ENCODE results near the gene PHLDB2. TPM values are rescaled to one million over a fixed set of nuclear protein-coding genes. Genes with fewer than 3 reads are reported as not detected.

PHLDB2 gene
- total and polyA plus RNA-seq, 8 donors: 10.6 to 149 (median 29.0) TPM

DNA sequence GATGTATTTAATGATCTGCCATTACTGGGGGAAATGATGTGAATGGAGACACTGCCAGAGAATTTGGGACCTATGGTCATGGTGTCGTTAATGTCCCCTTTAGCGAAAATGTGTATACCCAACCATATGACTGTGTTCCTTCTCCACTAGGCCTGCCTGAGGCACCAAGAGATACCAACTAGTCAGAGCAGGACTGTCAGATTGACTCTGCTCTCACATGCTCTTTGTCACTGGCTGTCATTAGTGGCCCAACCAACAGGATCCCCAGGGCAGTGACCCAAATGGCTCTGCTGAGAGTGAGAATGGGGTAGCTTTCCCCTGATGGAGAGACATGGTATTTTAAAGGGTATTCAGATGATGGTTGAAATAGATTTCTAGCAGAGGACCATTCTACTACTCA, 142.5 kb downstream of the PHLDB2 start:
- Histone ChIP-seq H3K4me1 (peaks cover 7 to 16% (median 15%) of the 10 kb centered on the region in 4 donors), H3K36me3 (no peaks in the 10 kb centered on the region), H3K9me3 (no peaks in the 10 kb centered on the region), H3K27ac (no peak overlapping the region), H3K4me3 (no peak overlapping the region), H3K27me3 (peaks cover 0 to 26% (median 10%) of the 10 kb centered on the region in 3 donors)
- intact Hi-C loops (cut with DNase I; ENCODE audit: low total_unique reads): no loop called here
- DNase-seq: no peak
- TF ChIP-seq, protein P1, sequence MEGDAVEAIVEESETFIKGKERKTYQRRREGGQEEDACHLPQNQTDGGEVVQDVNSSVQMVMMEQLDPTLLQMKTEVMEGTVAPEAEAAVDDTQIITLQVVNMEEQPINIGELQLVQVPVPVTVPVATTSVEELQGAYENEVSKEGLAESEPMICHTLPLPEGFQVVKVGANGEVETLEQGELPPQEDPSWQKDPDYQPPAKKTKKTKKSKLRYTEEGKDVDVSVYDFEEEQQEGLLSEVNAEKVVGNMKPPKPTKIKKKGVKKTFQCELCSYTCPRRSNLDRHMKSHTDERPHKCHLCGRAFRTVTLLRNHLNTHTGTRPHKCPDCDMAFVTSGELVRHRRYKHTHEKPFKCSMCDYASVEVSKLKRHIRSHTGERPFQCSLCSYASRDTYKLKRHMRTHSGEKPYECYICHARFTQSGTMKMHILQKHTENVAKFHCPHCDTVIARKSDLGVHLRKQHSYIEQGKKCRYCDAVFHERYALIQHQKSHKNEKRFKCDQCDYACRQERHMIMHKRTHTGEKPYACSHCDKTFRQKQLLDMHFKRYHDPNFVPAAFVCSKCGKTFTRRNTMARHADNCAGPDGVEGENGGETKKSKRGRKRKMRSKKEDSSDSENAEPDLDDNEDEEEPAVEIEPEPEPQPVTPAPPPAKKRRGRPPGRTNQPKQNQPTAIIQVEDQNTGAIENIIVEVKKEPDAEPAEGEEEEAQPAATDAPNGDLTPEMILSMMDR (IDR thresholded peaks at IDR 0.05): no peak
- no peak for TF ChIP-seq POLR2A (IDR thresholded peaks at IDR 0.05)
- TF ChIP-seq EP300 (IDR thresholded peaks at IDR 0.05): no peak
- TF ChIP-seq POLR2AphosphoS5 (IDR thresholded peaks at IDR 0.05): no peak
- WGBS, 5 donors: 95 to 100% (median 97%) methylated on average over 2 of the region's 2 CpGs

DNA sequence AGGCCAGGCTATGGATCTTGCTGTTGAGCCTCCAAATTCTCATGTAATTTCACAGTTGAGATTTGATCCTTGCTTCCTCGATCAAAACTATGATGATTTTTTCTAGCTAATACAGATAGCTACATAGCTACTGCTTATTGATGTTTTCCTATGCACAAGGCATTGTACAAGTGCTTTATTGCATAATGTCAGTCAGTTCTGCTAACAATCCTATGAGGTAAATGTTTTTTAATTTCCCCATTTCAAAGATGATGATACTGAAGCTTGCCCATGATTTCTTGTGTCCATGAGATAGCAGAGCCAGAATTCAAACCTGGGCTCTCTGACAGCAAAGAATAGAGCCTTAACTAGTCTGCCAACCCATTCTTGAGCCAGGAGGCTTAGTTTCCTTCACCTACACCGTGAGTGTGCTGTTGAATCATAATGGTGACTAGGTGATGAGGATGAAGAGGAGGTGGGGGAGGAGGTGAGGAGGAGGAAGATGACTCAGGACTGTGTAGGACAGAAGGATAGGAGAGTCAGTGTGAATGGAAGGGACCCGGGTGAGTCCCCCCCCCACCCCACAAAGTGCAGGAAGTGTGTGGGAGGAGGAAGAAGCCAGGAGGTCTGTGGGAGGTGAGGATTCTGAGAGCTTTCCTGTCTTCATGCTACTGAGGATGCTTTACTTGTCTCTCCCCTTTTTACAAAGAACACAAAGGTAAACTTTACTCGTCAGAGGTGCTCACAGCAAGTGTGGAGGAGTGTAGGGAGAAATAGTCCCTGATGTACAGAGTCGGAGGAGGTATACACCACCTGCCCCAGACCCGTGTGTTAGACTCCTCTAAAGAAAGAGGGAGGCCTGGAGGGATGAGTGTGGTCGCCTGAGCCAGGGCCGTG, 143.3 kb downstream of the PHLDB2 start:
- peaks cover 7 to 17% (median 15%) of the 10 kb centered on the region in 4 donors for H3K4me1 ChIP-seq
- TF ChIP-seq POLR2A (IDR thresholded peaks at IDR 0.05): no peak
- no peak for TF ChIP-seq EP300 (IDR thresholded peaks at IDR 0.05)
- TF ChIP-seq, protein P1 (IDR thresholded peaks at IDR 0.05): no peak
- TF ChIP-seq POLR2AphosphoS5 (IDR thresholded peaks at IDR 0.05): no peak
- H3K27me3 ChIP-seq: peaks cover 0 to 26% (median 10%) of the 10 kb centered on the region in 3 donors
- H3K4me3 ChIP-seq: no peak overlapping the region
- DNase-seq: no peak
- intact Hi-C loops (cut with DNase I; ENCODE audit: low total_unique reads): no loop called here
- WGBS, 5 donors: 68 to 82% (median 77%) methylated on average over 8 of the region's 8 CpGs
- H3K27ac ChIP-seq: no peak overlapping the region
- no peaks in the 10 kb centered on the region for H3K9me3 ChIP-seq
- no peaks in the 10 kb centered on the region for H3K36me3 ChIP-seq

DNA sequence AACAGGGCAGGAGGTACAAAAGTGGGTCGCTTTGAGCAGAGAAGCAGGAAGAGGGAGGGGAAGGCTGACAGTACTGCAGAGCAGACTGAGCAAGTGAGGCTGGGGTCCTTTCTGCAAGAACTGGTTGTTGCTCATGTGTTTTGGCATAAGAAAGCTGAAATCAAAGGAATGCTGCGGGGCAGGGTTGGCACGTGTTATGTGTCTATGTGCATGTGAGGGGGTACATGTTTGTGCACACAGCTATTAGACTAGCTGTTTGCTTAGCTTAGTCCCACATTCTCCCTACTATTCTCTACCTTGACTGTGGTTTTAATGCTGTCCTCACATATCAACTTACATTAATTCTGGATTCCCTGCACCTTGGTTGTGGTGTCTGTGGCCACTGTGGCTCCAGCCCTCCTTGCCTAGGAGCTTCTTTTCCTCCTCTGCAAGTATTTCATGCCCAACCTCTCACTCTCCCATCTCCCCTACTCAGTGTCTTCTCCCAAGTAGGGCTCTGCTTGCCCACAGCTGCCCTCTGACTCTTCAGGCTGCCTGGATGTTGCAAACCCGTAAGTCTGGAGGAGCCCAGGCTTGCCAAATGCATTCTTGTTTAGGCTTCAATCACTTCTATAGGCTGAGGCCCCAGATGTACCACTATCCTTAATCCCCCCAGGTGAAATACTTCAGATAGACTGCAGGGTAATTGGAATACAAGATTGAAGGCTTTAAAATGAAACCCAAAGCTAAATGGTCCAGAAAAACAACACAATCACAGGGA, 144.4 kb downstream of the PHLDB2 start:
- H3K36me3 ChIP-seq: no peaks in the 10 kb centered on the region
- H3K4me3 ChIP-seq: no peak overlapping the region
- no peak overlapping the region for H3K27ac ChIP-seq
- DNase-seq: peak in 1 of 2 donors; percentile 36
- no peaks in the 10 kb centered on the region for H3K9me3 ChIP-seq
- H3K4me1 ChIP-seq: peaks cover 12 to 25% (median 16%) of the 10 kb centered on the region in 4 donors
- WGBS, 5 donors: 72 to 87% (median 84%) methylated on average over 4 of the region's 4 CpGs
- intact Hi-C loops (cut with DNase I; ENCODE audit: low total_unique reads): no loop called here
- H3K27me3 ChIP-seq: peaks cover 0 to 21% (median 7%) of the 10 kb centered on the region in 3 donors
- TF ChIP-seq, protein P1 (IDR thresholded peaks at IDR 0.05): no peak
- no peak for TF ChIP-seq POLR2AphosphoS5 (IDR thresholded peaks at IDR 0.05)

GRCh38 chr3:112004187-112004586, 145.1 kb downstream of the PHLDB2 start:
- intact Hi-C loops (cut with DNase I; ENCODE audit: low total_unique reads): no loop called here
- H3K4me1 ChIP-seq: peaks cover 5 to 18% (median 10%) of the 10 kb centered on the region in 4 donors
- H3K27ac ChIP-seq: no peak overlapping the region
- H3K4me3 ChIP-seq: no peak overlapping the region
- WGBS, 5 donors: 62 to 86% (median 67%) methylated on average over 2 of the region's 2 CpGs
- H3K27me3 ChIP-seq: peaks cover 0 to 14% (median 5%) of the 10 kb centered on the region in 3 donors
- H3K36me3 ChIP-seq: no peaks in the 10 kb centered on the region
- H3K9me3 ChIP-seq: no peaks in the 10 kb centered on the region
- no peak for DNase-seq
- TF ChIP-seq, protein P1 (IDR thresholded peaks at IDR 0.05): no peak
- TF ChIP-seq EP300 (IDR thresholded peaks at IDR 0.05): no peak
- no peak for TF ChIP-seq POLR2A (IDR thresholded peaks at IDR 0.05)
- no peak for TF ChIP-seq POLR2AphosphoS5 (IDR thresholded peaks at IDR 0.05)

Data from stomach (tissue), 9 donors.